ENCODE results near the gene AGRP. TPM values are rescaled to one million over a fixed set of nuclear protein-coding genes. Genes with fewer than 3 reads are reported as not detected.

The AGRP gene
- total RNA-seq, 1 donor from 2014 or later, result not detected

DNA sequence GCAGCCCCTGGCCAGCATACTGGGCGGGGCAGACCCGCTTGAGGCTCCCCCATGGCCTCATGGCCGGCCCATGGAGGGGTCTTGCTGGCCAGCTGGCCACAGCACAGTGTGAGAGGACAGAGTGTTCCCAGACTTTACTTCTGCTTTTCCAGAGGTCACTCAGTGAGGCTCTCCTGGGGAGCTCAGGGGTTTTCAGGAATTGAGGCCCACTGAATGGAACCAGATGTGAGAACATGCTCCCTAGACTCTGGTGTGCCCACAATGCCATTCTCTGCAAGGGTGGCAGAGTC lies 23.5 kb downstream of the AGRP start:
- Histone ChIP-seq H3K9me3 (ENCODE audit: insufficient read depth, low read depth, low read length) (no peaks in the 10 kb centered on the region), H3K4me1 (ENCODE audit: insufficient read depth, low read length) (peaks cover 9% of the 10 kb centered on the region), H3K27ac (ENCODE audit: low read depth, low read length) (no peak overlapping the region), H3K36me3 (ENCODE audit: insufficient read depth, low read length) (no peaks in the 10 kb centered on the region), H3K27me3 (ENCODE audit: insufficient read depth, low read length) (no peaks in the 10 kb centered on the region), H3K9ac (ENCODE audit: low read length) (no peak overlapping the region), H3K4me3 (ENCODE audit: insufficient read depth, low read depth, low read length) (no peak overlapping the region), H3K79me2 (ENCODE audit: insufficient read depth, low read length) (peaks cover 79% of the 10 kb centered on the region), H2AFZ (ENCODE audit: low read depth, low read length) (no peak overlapping the region), H4K20me1 (ENCODE audit: insufficient read depth, low read length) (peaks cover 100% of the 10 kb centered on the region), H3K4me2 (ENCODE audit: low read length) (no peak overlapping the region)
- FAIRE-seq (no peak), DNase-seq (ENCODE audit: low read depth) (no peak)
- peaks cover 20% of the 10 kb centered on the region for H3K4me1 Mint-ChIP-seq (ENCODE audit: low read depth, unreplicated experiment)
- no peaks in the 10 kb centered on the region for H3K9me3 Mint-ChIP-seq (ENCODE audit: unreplicated experiment)
- no peak for TF ChIP-seq EZH2 (IDR thresholded peaks at IDR 0.05; ENCODE audit: insufficient read depth, low read length)
- TF ChIP-seq, protein P1, sequence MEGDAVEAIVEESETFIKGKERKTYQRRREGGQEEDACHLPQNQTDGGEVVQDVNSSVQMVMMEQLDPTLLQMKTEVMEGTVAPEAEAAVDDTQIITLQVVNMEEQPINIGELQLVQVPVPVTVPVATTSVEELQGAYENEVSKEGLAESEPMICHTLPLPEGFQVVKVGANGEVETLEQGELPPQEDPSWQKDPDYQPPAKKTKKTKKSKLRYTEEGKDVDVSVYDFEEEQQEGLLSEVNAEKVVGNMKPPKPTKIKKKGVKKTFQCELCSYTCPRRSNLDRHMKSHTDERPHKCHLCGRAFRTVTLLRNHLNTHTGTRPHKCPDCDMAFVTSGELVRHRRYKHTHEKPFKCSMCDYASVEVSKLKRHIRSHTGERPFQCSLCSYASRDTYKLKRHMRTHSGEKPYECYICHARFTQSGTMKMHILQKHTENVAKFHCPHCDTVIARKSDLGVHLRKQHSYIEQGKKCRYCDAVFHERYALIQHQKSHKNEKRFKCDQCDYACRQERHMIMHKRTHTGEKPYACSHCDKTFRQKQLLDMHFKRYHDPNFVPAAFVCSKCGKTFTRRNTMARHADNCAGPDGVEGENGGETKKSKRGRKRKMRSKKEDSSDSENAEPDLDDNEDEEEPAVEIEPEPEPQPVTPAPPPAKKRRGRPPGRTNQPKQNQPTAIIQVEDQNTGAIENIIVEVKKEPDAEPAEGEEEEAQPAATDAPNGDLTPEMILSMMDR (IDR thresholded peaks at IDR 0.05; ENCODE audit: insufficient read depth, low read depth, low read length), result no peak
- H3K36me3 Mint-ChIP-seq (ENCODE audit: low read depth, unreplicated experiment), result peaks cover 2% of the 10 kb centered on the region
- H3K27me3 Mint-ChIP-seq (ENCODE audit: low read depth, unreplicated experiment), result no peaks in the 10 kb centered on the region
- H3K4me3 Mint-ChIP-seq (ENCODE audit: unreplicated experiment), result no peak overlapping the region
- no peak overlapping the region for H3K27ac Mint-ChIP-seq (ENCODE audit: unreplicated experiment)

DNA sequence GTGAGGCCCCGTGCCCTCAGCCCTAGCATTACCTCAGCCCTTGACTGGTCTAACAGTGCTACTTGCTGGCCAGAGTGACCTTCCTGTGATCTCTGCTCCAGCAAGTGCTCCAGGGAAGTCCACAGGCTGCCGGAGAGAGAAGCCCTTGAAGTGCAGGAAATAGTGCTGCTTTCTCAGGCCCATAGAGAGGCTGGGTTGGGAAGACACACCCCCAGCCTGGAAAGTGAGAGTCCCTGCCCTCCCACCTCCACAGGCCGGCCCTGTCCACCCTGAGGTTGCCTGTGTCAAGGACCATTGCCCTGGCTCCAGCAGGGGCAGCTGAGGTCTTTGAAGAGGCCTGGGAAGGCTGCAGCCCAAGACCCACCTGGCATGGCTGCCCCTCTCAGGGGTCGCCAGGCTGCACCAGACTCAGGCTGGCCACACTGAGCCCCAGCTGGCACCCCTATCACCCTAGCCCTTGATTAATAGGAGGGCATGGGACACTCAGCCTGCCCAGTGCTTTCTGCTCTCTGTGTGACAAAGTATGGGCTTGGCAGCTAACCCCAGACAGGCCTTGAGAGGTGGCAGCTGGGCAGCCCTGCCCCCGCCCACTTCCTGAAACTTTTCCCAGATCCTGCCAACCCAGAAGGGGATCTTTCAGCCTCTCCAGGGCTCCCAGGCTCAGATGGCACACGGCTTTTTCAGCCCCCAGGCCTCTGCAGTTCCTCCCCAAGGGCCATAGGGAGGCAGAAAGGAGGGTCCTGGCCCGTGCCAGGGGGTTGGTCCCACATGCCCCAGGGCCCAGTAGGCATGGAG lies 24.1 kb downstream of the AGRP start:
- H3K36me3 ChIP-seq (ENCODE audit: insufficient read depth, low read length), result no peaks in the 10 kb centered on the region
- H4K20me1 ChIP-seq (ENCODE audit: insufficient read depth, low read length), result peaks cover 100% of the 10 kb centered on the region
- H3K27me3 ChIP-seq (ENCODE audit: insufficient read depth, low read length), result no peaks in the 10 kb centered on the region
- DNase-seq (ENCODE audit: low read depth), result no peak
- peaks cover 73% of the 10 kb centered on the region for H3K79me2 ChIP-seq (ENCODE audit: insufficient read depth, low read length)
- no peak for FAIRE-seq
- Mint-ChIP-seq H3K9me3 (ENCODE audit: unreplicated experiment) (no peaks in the 10 kb centered on the region), H3K27ac (ENCODE audit: unreplicated experiment) (no peak overlapping the region), H3K4me1 (ENCODE audit: low read depth, unreplicated experiment) (peaks cover 21% of the 10 kb centered on the region), H3K27me3 (ENCODE audit: low read depth, unreplicated experiment) (no peaks in the 10 kb centered on the region), H3K4me3 (ENCODE audit: unreplicated experiment) (no peak overlapping the region), H3K36me3 (ENCODE audit: low read depth, unreplicated experiment) (peaks cover 2% of the 10 kb centered on the region)
- no peak overlapping the region for H3K9ac ChIP-seq (ENCODE audit: low read length)
- H3K9me3 ChIP-seq (ENCODE audit: insufficient read depth, low read depth, low read length), result no peaks in the 10 kb centered on the region
- H3K4me3 ChIP-seq (ENCODE audit: insufficient read depth, low read depth, low read length), result no peak overlapping the region
- H2AFZ ChIP-seq (ENCODE audit: low read depth, low read length), result no peak overlapping the region
- peaks cover 9% of the 10 kb centered on the region for H3K4me1 ChIP-seq (ENCODE audit: insufficient read depth, low read length)
- TF ChIP-seq, protein P1 (IDR thresholded peaks at IDR 0.05; ENCODE audit: insufficient read depth, low read depth, low read length), result no peak
- no peak for TF ChIP-seq EZH2 (IDR thresholded peaks at IDR 0.05; ENCODE audit: insufficient read depth, low read length)
- no peak overlapping the region for H3K4me2 ChIP-seq (ENCODE audit: low read length)
- H3K27ac ChIP-seq (ENCODE audit: low read depth, low read length), result no peak overlapping the region

DNA sequence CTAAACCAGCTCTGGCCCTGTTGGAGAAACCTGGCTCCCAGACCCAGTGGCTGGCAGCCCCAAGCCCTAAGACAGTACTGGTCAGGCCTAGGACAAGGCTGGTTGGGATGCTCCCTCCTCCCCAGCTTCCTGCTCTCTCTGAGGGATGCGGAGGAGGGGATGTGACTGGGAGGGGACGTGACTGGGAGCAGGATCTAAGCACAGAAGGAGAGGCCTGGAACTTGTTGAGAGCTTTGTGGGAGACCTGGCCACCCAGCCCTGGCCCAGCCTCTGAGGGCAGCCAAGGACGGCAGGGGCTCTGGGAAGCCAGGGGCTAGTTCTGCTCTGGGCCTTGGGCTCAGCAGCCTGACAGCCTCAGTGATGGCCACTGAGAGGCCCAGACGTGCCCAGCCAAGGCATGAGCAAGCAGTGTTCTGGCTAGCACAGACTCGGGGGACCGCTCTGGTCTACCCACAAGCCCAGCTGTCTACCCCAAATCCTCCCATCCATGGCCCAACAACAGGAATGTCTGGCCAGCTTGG lies 25.2 kb downstream of the AGRP start:
- Histone ChIP-seq H3K79me2 (ENCODE audit: insufficient read depth, low read length) (peaks cover 72% of the 10 kb centered on the region), H3K9me3 (ENCODE audit: insufficient read depth, low read depth, low read length) (no peaks in the 10 kb centered on the region), H4K20me1 (ENCODE audit: insufficient read depth, low read length) (peaks cover 100% of the 10 kb centered on the region), H3K9ac (ENCODE audit: low read length) (no peak overlapping the region), H3K4me3 (ENCODE audit: insufficient read depth, low read depth, low read length) (no peak overlapping the region), H3K27ac (ENCODE audit: low read depth, low read length) (no peak overlapping the region), H2AFZ (ENCODE audit: low read depth, low read length) (no peak overlapping the region), H3K27me3 (ENCODE audit: insufficient read depth, low read length) (no peaks in the 10 kb centered on the region), H3K4me1 (ENCODE audit: insufficient read depth, low read length) (peaks cover 9% of the 10 kb centered on the region), H3K4me2 (ENCODE audit: low read length) (no peak overlapping the region), H3K36me3 (ENCODE audit: insufficient read depth, low read length) (peaks cover 2% of the 10 kb centered on the region)
- Mint-ChIP-seq H3K36me3 (ENCODE audit: low read depth, unreplicated experiment) (peaks cover 5% of the 10 kb centered on the region), H3K27ac (ENCODE audit: unreplicated experiment) (no peak overlapping the region), H3K4me3 (ENCODE audit: unreplicated experiment) (no peak overlapping the region), H3K27me3 (ENCODE audit: low read depth, unreplicated experiment) (no peaks in the 10 kb centered on the region), H3K4me1 (ENCODE audit: low read depth, unreplicated experiment) (peaks cover 26% of the 10 kb centered on the region), H3K9me3 (ENCODE audit: unreplicated experiment) (no peaks in the 10 kb centered on the region)
- DNase-seq (ENCODE audit: low read depth) (no peak), FAIRE-seq (no peak)
- no peak for TF ChIP-seq EZH2 (IDR thresholded peaks at IDR 0.05; ENCODE audit: insufficient read depth, low read length)
- TF ChIP-seq, protein P1 (IDR thresholded peaks at IDR 0.05; ENCODE audit: insufficient read depth, low read depth, low read length), result no peak
